ENCODE data around the gene KATNA1.
A peak's percentile ranks its signal among the peaks of the same experiment; 100 is the strongest.

The KATNA1 gene

GRCh38 chr6:149545258-149545753 lies 103.2 kb downstream of the KATNA1 start:
- Histone ChIP-seq H3K9me3 (ENCODE audit: control insufficient read depth in 2 of 2, low read length in 2 of 2) (no peaks in the 10 kb centered on the region), H3K27me3 (ENCODE audit: control insufficient read depth in 1 of 2, insufficient read depth in 2 of 2, low read length in 2 of 2) (no peaks in the 10 kb centered on the region), H3K4me1 (ENCODE audit: control insufficient read depth, insufficient read depth, low read length) (peaks cover 18% of the 10 kb centered on the region), H3K36me3 (ENCODE audit: control insufficient read depth in 2 of 2, insufficient read depth in 2 of 2, low read length in 2 of 2) (peaks cover 0 to 3% of the 10 kb centered on the region in 2 donors), H3K4me3 (ENCODE audit: low read length in 2 of 2) (peak overlapping the region; percentile 98 to 100), H3K9ac (ENCODE audit: low read length in 2 of 2) (peak overlapping the region; percentile 100), H3K27ac (ENCODE audit: low read length) (peak overlapping the region; percentile 99)

Data from stomach smooth muscle (tissue), 2 donors.